OCI-M2 (cell line): ENCODE results near the gene GPM6B.
A peak's percentile ranks its signal among the peaks of the same experiment; 100 is the strongest.

Experiments
- DNase-seq: peaks from one replicate; lab custom pipeline; 2025; ENCODE audit not compliant: unreplicated experiment; lab: John Stamatoyannopoulos, UW

GPM6B gene

GRCh38 chrX:13770013-13770535 lies 46.8 kb downstream of the GPM6B start:
- no peak for DNase-seq

GRCh38 chrX:13768939-13769338 lies 48.0 kb downstream of the GPM6B start:
- DNase-seq = no peak

- no peak for DNase-seq
These were observed 52.1 kb downstream of the GPM6B start for GRCh38 chrX:13764765-13765164.

- no peak for DNase-seq
These were observed 52.6 kb downstream of the GPM6B start for GRCh38 chrX:13764281-13764680.

GRCh38 chrX:13763489-13763888 lies 53.4 kb downstream of the GPM6B start:
- no peak for DNase-seq

- DNase-seq = no peak
These were observed 55.1 kb downstream of the GPM6B start for GRCh38 chrX:13761606-13762414.

GRCh38 chrX:13760426-13760825 lies 56.5 kb downstream of the GPM6B start:
- no peak for DNase-seq

- DNase-seq = no peak
These were observed 57.7 kb downstream of the GPM6B start for GRCh38 chrX:13759152-13759718.

GRCh38 chrX:13756381-13756780 lies 60.5 kb downstream of the GPM6B start:
- no peak for DNase-seq

GRCh38 chrX:13755254-13755653 lies 61.6 kb downstream of the GPM6B start:
- no peak for DNase-seq

- no peak for DNase-seq
These were observed 62.1 kb downstream of the GPM6B start for GRCh38 chrX:13754765-13755164.

- no peak for DNase-seq
These were observed 64.2 kb downstream of the GPM6B start for GRCh38 chrX:13752646-13753045.

GRCh38 chrX:13752141-13752540 lies 64.8 kb downstream of the GPM6B start:
- DNase-seq = no peak

GRCh38 chrX:13750812-13751211 lies 66.1 kb downstream of the GPM6B start:
- DNase-seq = no peak

GRCh38 chrX:13750204-13750603 lies 66.7 kb downstream of the GPM6B start:
- no peak for DNase-seq

GRCh38 chrX:13748486-13748885 lies 68.4 kb downstream of the GPM6B start:
- no peak for DNase-seq

- no peak for DNase-seq
These were observed 69.1 kb downstream of the GPM6B start for GRCh38 chrX:13747836-13748235.

- no peak for DNase-seq
These were observed 74.3 kb downstream of the GPM6B start for GRCh38 chrX:13742397-13743176.

- DNase-seq = no peak
These were observed 75.2 kb downstream of the GPM6B start for GRCh38 chrX:13741695-13742094.

GRCh38 chrX:13734278-13735172 lies 82.4 kb downstream of the GPM6B start, which contains the start of the genes OFD1 and TRAPPC2:
Gene OFD1 (plus strand): TSS chrX:13734748. CDS start chrX:13735072, 324 bp downstream.
Gene TRAPPC2 (minus strand): TSS chrX:13734620. CDS start chrX:13719963, 14,657 bp downstream.
- peak; percentile 66 for DNase-seq
